ENCODE measurements around the gene AMBRA1.

- TF ChIP-seq CTCF (IDR thresholded peaks at IDR 0.05) (no peak), POLR2A (IDR thresholded peaks at IDR 0.05) (no peak)
Measured at GRCh38 chr11:46547579-46547978, 46.2 kb downstream of the AMBRA1 start.
